Measurements from ENCODE around the gene SGO2. TPM values are rescaled to one million over a fixed set of nuclear protein-coding genes. Genes with fewer than 3 reads are reported as not detected.

SGO2 gene
- total RNA-seq, 1 donor from 2014 or later, result 4.9 TPM

GRCh38 chr2:200523158-200523557 is 2.8 kb upstream of the SGO2 start:
- H3K27me3 Mint-ChIP-seq (ENCODE audit: low read depth, unreplicated experiment), result no peaks in the 10 kb centered on the region
- Histone ChIP-seq H3K4me3 (ENCODE audit: insufficient read depth, low read depth, low read length) (no peak overlapping the region), H3K9me3 (ENCODE audit: insufficient read depth, low read depth, low read length) (no peaks in the 10 kb centered on the region), H3K27ac (ENCODE audit: low read depth, low read length) (no peak overlapping the region), H3K4me2 (ENCODE audit: low read length) (no peak overlapping the region), H3K36me3 (ENCODE audit: insufficient read depth, low read length) (no peaks in the 10 kb centered on the region), H2AFZ (ENCODE audit: low read depth, low read length) (no peak overlapping the region), H3K9ac (ENCODE audit: low read length) (no peak overlapping the region), H3K27me3 (ENCODE audit: insufficient read depth, low read length) (peaks cover 7% of the 10 kb centered on the region), H3K79me2 (ENCODE audit: insufficient read depth, low read length) (peaks cover 18% of the 10 kb centered on the region), H4K20me1 (ENCODE audit: insufficient read depth, low read length) (no peaks in the 10 kb centered on the region), H3K4me1 (ENCODE audit: insufficient read depth, low read length) (peaks cover 5% of the 10 kb centered on the region)
- peaks cover 2% of the 10 kb centered on the region for H3K36me3 Mint-ChIP-seq (ENCODE audit: low read depth, unreplicated experiment)
- no peak for TF ChIP-seq CTCF (IDR thresholded peaks at IDR 0.05; ENCODE audit: insufficient read depth, low read depth, low read length)
- TF ChIP-seq EZH2 (IDR thresholded peaks at IDR 0.05; ENCODE audit: insufficient read depth, low read length), result no peak
- peaks cover 4% of the 10 kb centered on the region for H3K4me1 Mint-ChIP-seq (ENCODE audit: low read depth, unreplicated experiment)
- no peak overlapping the region for H3K4me3 Mint-ChIP-seq (ENCODE audit: unreplicated experiment)
- no peak overlapping the region for H3K27ac Mint-ChIP-seq (ENCODE audit: unreplicated experiment)
- H3K9me3 Mint-ChIP-seq (ENCODE audit: unreplicated experiment), result peaks cover 3% of the 10 kb centered on the region
- DNase-seq (ENCODE audit: low read depth) (no peak), FAIRE-seq (no peak)

GRCh38 chr2:200523604-200524003 is 2.4 kb upstream of the SGO2 start:
- peaks cover 3% of the 10 kb centered on the region for H3K9me3 Mint-ChIP-seq (ENCODE audit: unreplicated experiment)
- H3K9me3 ChIP-seq (ENCODE audit: insufficient read depth, low read depth, low read length), result no peaks in the 10 kb centered on the region

More at GRCh38 chr2:200523604-200524003, 2.4 kb upstream of the SGO2 start:
- H3K27ac Mint-ChIP-seq (ENCODE audit: unreplicated experiment), result no peak overlapping the region
- Histone ChIP-seq H3K4me3 (ENCODE audit: insufficient read depth, low read depth, low read length) (no peak overlapping the region), H3K36me3 (ENCODE audit: insufficient read depth, low read length) (no peaks in the 10 kb centered on the region), H4K20me1 (ENCODE audit: insufficient read depth, low read length) (no peaks in the 10 kb centered on the region), H2AFZ (ENCODE audit: low read depth, low read length) (no peak overlapping the region), H3K27me3 (ENCODE audit: insufficient read depth, low read length) (peaks cover 7% of the 10 kb centered on the region), H3K4me1 (ENCODE audit: insufficient read depth, low read length) (peaks cover 5% of the 10 kb centered on the region), H3K79me2 (ENCODE audit: insufficient read depth, low read length) (peaks cover 22% of the 10 kb centered on the region), H3K27ac (ENCODE audit: low read depth, low read length) (no peak overlapping the region), H3K9ac (ENCODE audit: low read length) (no peak overlapping the region), H3K4me2 (ENCODE audit: low read length) (no peak overlapping the region)
- no peak for TF ChIP-seq CTCF (IDR thresholded peaks at IDR 0.05; ENCODE audit: insufficient read depth, low read depth, low read length)
- no peak for TF ChIP-seq EZH2 (IDR thresholded peaks at IDR 0.05; ENCODE audit: insufficient read depth, low read length)
- H3K4me1 Mint-ChIP-seq (ENCODE audit: low read depth, unreplicated experiment), result peaks cover 4% of the 10 kb centered on the region
- DNase-seq (ENCODE audit: low read depth) (no peak), FAIRE-seq (peak; percentile 23)
- no peaks in the 10 kb centered on the region for H3K27me3 Mint-ChIP-seq (ENCODE audit: low read depth, unreplicated experiment)
- no peak overlapping the region for H3K4me3 Mint-ChIP-seq (ENCODE audit: unreplicated experiment)
- H3K36me3 Mint-ChIP-seq (ENCODE audit: low read depth, unreplicated experiment), result peaks cover 2% of the 10 kb centered on the region
